ENCODE results near the gene SGTB.
"Not testable (repeated sequence)": the region's sequence is repeated elsewhere in the genome, so short reads cannot be mapped to it uniquely, and the experiment has no call there.

The SGTB gene

DNA sequence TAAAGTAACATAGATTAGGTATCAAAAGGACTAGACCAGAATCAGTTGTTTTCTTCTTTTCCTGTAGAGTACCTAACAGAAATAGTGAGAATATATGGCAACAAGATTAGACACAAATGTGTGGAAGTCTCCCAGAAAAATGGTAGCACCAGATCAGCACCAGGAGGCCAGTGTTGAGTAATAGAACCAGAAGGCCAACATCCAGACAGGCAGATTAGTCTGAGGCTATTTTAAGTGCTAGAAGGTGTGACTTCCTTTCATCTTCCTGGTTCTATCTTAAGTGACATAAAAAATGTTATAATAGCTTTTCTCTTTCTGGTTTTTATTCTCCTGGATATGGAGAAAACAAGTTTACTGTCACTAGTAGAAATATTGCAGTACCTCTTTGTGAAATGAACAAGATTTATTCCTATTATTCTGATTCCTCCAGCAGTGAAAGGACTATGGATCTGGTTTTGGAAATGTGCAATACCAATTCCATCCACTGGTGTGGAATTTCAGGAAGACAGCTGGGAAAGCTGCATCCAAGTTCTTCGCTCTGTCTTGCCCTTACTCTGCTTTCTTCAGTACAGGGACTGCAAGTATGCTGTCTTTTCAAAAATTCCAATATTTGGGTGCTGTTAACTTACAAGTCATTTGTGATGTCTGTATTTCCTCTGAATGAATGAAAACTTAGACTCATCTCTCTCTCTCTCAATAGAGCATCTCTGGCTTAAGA is 57.9 kb downstream of the SGTB start:
- DNase-seq = no peak

- DNase-seq = no peak
These were observed 67.2 kb downstream of the SGTB start for GRCh38 chr5:65654713-65655112.

DNA sequence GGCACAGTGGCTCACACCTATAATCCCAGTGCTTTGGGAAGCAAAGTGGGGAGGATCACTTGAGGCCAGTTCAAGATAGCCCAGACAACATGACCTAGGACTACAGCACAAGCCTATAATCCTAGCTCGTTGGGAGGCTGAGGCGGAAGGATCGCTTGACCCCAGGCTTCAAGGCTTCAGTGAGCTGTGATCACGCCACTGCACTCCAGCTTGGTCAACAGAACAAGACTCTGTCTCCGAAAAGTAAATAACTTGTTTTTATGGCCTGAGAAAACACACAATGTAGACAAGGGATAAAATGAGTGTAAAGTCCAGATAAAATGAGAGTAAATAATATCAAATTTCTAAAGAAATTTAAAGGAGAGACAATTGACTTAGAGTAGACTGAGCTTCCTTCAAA is 70.8 kb downstream of the SGTB start:
- DNase-seq = no peak

- DNase-seq = no peak
These were observed 74.0 kb downstream of the SGTB start for GRCh38 chr5:65647941-65648340.

DNA sequence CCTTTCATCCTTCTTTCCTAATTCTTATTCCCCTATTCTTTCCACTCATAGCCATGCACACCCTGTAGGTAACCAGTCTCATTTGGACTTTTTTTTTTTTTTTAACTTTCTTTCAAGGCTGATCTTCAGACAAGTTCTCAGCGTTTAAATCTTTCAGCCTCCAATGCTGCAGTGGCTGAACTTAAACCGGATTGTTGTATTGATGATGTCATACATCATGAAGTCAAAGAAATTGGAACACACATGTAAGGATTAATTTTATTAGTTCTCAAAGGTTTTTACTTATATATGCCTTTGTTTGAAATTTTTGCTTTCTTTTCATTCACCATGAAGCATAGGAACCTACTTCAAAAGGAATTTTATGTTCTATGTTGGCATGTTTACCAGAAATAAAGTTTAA is 75.0 kb downstream of the SGTB start:
- no peak for DNase-seq

- no peak for DNase-seq
These were observed 81.7 kb downstream of the SGTB start for GRCh38 chr5:65640240-65640639.

DNA sequence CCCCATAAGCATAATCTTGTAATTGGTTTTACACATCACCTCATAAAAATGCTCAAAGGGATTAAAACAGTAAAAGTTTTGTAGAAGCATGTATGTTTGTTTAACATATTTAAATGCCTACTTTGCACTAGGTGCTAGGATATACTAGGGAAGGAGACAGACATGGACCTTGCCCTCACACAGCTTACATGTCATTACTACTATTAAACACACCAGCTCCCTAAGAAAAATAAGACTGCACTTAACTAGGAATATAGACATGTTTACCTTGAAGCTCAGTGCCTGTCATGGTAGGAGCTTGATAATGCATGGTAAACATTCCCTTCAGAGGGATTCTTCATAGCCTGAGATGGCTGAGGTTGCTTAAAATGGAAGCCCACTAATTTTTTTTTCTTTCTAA is 90.9 kb downstream of the SGTB start:
- no peak for DNase-seq

DNA sequence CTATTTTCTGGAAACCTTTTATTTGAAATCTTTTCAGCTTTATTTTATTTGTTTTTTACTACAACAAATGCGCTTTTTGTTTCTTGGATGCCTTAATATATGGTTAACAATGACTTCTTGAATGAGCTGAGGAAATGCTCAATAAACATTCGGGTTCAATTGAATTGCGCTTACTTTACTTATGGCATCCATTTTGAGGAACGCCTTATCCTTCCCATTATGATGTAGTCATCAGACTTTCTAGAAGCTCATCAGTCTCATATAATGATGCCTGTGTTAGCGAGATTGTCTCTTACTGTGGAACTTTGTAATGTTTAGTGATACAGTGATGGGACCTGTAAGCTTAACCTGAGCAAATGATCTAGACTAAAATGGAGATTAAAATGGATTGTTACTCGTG is 96.2 kb downstream of the SGTB start:
- no peak for DNase-seq

DNA sequence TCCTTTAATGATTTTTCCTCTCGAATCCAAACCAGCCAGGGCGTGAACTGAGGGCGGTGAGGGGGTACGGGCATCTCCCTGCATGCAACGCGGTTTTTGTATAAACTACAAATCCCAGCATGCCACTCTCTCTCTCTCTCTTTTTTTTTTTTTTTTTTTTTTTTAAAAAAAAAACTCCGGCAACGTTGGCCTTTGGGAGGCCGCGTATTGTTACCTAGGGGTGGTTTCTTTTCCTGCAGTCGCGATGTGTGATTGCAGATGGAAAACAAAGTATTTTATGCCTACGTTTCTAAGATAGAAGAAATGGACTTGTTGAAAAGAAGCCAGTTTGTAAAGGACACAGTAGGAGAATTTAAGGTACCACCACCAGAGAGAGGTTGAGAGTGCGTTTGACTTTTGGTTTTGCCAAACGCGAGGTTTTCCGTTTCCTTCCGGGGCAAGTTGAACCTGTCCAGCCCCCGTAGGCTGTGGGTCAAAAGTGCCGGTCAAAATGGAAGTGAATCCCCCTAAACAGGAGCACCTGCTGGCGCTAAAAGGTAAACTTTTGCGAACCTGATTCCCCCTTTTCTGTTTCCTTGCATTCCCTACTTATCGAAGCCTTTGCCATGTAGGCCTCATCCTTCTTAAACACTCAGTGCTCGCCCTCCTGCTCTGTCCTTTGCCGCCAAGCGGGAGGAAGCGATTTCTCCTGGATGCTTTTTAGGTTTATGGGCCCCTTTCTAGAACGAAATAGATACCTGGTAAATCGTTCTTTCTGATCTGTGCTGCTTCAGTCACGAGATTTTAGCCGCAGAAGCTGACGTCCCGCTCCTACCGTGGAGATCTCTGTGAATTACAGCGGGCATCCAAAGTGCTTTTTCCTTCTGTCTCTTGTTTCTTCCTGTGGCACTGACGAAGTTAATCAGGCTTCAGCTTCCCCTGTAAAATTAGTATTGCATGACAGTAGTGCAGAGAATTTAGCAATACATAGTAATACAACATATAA is 97.0 kb downstream of the SGTB start, which contains the start of the genes SHLD3 and TRAPPC13:
SHLD3 (plus strand) TSS at position 457 of the 985 bp plus-strand sequence. CDS start 4,561 bp downstream, outside the sequence.
TRAPPC13 (plus strand) TSS at position 457 of the 985 bp plus-strand sequence; CDS start at position 491, 34 bp downstream.
- DNase-seq = peak; percentile 75 to 79

DNA sequence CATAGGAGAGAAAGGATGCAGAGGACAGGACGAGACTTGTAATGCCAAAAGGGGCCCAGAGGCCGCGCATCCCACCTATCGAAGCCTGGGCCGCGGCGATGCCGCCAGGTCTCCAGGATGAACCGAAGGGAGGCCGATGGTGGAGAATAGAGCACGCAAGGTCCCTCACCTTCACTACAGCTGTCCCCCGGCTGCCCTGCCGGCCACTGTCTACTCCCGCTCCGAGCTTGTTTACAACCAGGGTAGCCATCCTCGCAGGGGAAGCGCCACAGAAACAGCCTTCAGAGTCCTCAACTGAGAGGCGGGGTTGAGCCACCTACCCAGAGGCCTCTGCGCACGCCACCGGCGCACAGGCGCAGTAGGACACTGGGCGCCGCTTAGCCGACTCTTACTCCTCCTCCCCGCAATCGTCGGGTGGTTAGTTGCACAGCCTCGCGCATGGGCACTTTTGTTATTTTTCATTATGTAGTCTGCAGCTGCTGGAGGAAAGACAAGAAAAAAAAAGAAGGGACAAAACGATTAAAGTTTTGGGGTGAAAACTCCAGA is 97.8 kb downstream of the SGTB start, which contains the start of gene TRIM23:
TRIM23 (minus strand) TSS at position 309 of the 546 bp plus-strand sequence; CDS start at position 250, 59 bp downstream.
- peak; percentile 86 to 90 for DNase-seq

- no peak for DNase-seq
These were observed 98.4 kb downstream of the SGTB start for GRCh38 chr5:65623482-65623881.

GRCh38 chr5:65621961-65622360 is 99.9 kb downstream of the SGTB start:
- not testable (repeated sequence) for DNase-seq

DNA sequence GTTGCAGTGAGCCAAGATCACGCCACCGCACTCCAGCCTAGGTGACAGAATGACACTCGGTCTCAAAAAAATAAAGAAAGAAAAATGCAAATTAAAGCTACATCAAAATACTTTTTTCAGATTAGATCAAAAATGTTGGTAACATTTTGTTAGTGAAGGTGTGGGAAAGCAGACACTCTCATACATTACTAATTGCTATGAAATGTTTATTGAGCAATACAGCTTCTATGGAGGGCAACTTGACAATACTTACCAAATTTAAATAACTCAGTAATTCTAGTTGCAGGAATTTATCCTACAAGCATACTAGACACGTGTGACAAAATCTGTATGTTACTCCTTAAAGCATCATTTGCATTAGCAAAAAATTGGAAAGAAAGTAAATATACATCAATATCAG is 101.9 kb downstream of the SGTB start:
- DNase-seq = no peak
